CD4-positive, alpha-beta T cell treated with Interleukin-4 for 4 hours (primary cell): ENCODE results near the gene MAPK7.

ENCODE experiments used
- DNase-seq: peaks from one replicate; pipeline ENCODE4 v3.0.0-alpha.2; 2020

The MAPK7 gene

DNA sequence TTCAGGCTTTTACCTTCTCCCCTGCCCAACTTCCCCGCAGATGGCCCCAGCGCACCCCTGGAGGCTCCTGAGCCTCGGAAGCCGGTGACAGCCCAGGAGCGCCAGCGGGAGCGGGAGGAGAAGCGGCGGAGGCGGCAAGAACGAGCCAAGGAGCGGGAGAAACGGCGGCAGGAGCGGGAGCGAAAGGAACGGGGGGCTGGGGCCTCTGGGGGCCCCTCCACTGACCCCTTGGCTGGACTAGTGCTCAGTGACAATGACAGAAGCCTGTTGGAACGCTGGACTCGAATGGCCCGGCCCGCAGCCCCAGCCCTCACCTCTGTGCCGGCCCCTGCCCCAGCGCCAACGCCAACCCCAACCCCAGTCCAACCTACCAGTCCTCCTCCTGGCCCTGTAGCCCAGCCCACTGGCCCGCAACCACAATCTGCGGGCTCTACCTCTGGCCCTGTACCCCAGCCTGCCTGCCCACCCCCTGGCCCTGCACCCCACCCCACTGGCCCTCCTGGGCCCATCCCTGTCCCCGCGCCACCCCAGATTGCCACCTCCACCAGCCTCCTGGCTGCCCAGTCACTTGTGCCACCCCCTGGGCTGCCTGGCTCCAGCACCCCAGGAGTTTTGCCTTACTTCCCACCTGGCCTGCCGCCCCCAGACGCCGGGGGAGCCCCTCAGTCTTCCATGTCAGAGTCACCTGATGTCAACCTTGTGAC, 3.6 kb downstream of the MAPK7 start:
- DNase-seq, result no peak

DNA sequence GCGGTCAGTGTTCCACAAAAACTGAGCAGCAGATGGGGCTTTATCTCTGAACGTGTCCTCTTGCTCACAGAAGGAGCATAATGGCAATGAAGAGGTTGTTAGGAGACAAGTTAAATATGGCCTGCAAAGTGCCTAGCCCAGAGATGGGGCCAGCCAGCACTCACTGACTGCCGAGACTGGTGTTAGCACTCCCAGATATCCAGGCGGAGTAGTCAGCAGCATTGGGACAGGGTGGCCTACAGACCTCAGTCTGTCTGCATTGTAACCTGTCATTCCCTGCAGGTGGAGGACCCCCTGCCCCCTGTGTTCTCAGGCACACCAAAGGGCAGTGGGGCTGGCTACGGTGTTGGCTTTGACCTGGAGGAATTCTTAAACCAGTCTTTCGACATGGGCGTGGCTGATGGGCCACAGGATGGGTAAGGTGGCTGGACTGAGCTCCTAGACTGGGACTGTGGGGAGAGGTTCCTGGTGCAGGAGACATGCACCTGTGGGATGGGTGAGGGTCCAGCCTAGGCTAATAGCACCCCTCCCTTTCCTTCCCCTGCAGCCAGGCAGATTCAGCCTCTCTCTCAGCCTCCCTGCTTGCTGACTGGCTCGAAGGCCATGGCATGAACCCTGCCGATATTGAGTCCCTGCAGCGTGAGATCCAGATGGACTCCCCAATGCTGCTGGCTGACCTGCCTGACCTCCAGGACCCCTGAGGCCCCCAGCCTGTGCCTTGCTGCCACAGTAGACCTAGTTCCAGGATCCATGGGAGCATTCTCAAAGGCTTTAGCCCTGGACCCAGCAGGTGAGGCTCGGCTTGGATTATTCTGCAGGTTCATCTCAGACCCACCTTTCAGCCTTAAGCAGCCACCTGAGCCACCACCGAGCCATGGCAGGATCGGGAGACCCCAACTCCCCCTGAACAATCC, 4.5 kb downstream of the MAPK7 start:
- DNase-seq, result no peak

DNA sequence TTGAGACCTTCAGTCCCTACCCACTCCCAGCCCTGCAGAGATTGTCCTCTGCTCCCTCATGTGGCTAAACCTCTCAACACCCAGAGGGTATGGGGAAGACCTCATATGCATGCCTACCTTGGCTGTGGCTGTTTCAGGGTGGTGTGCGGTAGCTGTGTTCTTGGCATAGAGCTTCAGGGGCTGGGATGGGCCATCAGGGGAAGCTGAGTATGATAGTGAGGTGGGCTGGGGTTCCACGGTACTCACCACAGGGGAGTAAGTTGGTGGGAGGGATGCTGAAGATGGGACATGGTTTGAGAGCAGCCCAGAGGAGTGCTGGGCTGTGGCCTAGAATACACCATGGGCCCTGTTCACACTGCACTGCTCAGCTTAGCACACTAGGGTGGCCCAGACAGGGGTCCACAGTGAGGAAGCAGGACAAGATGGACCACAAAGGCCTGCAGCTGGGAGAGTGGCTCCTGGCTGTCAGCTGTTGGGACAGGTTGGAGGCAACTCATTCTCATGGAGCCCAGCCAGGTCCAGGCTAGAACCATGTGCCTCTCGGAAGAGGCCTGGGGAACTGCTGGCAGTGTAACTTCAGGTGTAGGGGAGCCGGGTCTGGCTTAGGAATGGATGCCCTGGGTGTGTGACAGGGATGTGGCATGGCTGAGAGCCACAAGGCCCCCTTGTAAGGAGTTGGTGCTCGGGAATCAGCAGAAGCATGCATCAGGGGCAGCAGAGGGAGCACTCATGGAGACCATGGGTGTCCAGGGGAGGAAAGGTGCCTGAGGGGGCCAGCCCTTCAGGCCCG, 5.6 kb downstream of the MAPK7 start:
- no peak for DNase-seq

DNA sequence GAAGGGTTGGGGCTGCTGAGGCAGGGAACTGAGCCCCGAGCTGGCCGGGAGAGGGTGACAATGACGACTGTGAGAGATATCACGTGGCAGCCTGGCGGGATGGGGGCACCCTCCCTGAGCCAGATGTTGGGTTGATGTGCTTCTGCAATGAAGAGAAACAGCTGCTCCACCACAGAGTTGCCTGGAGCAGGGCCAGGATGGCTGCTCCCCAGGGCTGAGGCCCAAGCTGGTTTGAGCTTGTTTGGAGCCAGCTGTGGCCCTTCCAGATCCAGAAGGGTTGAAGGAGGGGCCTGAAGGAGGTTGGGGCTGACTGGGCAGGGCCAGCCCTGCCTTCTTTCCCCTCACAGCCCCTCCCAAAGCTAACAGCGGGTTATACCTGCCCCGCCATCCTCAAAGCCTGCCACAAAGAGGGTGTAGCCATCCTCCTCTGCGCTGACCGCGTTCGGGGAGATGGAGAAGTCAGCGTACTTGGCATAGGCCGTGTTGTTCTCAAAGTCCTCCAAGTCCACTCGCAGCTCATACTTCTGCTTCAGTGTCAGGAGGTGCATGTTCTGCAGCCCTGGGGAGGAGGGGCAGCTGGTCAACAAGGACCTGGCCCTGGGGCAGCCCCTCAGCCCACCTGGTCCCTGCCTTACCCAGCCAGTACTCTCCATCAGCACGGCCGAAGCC, 6.6 kb downstream of the MAPK7 start:
- no peak for DNase-seq

DNA sequence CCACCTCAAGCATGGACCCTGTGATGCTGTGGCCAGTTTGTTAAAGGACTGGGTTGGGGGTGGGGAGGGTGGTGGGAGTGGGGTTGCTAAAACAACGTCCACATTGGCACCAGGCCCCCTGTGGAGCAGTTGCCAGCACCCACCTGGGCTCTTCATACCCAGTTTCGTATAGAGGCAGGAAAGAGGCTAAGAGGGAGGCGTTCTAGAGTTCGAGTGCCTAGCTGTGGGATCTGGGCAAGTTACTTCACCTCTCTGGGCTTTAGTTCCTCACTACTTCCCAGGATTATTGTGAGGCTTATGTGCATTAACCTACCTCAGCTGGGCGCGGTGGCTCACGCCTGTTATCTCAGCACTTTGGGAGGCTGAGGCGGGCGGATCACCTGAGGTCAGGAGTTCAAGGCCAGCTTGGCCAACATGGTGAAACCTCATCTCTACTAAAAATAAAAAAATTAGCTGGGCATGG, 7.3 kb downstream of the MAPK7 start:
- no peak for DNase-seq

DNA sequence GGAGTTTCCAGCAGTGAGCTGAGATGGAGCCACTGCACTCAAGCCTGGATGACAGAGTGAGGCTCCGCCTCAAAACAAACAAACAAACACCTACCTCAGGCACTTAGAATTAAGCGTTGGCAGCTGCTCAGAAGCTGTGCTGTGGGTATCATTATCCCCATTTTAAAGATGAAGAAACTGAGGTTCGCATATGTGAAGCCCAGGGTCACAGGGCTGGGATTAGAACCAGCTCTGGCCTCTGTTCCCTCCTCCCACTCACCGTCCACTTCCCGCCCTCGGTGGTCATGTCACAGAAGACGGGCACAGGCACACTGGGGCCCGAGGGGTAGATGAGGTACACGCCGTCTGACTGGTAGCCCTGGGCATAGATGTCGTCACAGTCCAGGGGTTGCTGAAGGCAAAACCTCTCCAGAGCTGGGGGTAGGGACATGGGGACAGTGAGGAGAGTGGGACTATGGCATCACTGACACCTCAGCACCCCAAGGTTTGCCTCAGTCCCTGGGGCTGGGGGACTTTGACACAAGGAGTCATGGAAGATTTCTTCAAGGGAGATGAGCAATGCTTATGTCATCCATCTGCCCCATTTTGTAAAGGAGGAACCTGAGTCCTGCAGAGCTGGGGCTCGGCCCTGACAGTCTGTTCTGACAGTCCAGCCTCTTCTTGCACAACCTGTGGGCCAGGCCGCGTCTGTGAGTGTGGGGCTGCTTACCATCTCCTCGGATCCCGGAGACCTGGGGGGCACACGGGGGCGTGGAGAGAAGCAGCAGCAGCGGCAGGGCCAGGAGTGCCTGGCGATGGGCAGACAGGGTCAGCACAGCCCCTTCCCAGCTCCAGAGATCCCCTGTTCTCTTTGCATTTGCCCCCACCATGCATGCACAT, 8.0 kb downstream of the MAPK7 start:
- no peak for DNase-seq

DNA sequence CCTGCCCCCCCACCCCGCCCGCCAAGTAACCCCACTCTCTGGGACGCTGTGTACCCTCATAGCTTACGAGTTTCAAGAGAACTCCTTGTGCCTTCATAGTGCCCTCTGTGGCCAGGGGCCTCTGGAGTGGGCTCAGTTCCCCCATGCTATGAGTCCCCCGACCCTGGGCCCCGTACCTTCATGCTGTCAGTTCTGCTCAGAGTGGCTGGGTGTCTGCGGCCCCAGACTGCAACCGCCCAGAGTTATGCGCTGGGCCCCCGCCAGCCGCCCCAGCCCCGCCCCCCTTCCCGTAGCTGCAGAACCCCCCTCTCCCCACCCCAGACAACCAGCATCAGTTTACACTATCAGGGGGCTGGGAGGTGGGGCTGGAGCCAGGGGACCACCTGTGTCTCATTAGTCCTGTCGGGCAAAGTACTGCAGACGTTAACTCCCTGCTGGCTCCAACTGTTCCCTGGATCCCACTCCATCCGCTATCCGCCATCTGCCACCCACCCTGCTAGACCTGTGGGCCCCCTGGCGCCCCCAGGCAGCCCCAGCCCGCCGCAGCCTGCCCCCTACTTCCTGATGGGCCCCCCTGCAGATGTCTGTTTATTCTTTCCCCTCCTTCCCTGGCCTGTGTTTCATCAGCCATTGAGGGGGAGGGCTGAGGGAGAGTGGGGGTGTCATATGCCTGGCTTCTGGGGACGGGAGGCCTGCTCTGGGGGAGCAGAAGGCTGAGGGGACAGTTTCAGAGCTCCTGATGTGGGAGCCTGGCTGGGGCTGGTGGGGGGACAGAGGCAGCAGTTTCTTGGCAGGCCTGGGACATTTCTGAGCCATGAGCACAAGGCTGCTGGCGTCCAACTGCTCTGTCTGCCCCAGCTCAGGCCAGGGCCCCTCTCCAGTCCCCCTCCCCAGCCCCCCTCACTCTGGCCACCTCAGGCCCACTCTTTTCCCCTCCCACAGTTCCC, 8.9 kb downstream of the MAPK7 start, which contains the start of gene MFAP4:
TSS of gene MFAP4 (minus strand) at position 217 of the 947 bp plus-strand sequence. CDS start at position 182, 35 bp downstream.
- no peak for DNase-seq

DNA sequence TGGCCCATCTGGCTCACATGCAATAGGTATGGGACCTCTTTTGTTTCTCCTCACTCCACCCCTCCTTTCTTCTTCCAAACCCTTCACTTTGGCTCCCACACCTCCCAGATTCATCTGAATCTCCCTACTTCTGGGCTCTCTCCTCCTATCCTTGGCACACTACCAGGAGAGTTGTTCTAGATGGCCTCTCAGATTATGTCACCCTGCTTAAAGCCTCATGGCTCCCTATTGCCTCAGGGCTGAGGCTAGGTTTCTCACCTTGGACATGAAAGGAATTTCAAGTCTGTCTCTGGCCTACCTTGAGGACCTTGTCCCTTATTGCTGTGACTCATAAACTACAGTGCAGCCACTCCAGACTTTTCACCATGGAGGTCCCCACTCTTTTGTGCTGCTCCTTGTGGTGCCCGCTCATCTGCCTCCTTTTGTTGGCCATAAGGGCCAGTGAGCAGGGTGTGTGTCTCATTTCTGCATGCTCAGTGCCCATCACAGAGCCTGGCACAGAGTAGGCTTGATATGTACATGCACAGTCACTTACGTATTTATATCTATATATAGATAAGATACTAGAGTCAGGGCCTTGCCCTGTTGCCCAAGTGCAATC, 9.7 kb downstream of the MAPK7 start:
- no peak for DNase-seq

DNA sequence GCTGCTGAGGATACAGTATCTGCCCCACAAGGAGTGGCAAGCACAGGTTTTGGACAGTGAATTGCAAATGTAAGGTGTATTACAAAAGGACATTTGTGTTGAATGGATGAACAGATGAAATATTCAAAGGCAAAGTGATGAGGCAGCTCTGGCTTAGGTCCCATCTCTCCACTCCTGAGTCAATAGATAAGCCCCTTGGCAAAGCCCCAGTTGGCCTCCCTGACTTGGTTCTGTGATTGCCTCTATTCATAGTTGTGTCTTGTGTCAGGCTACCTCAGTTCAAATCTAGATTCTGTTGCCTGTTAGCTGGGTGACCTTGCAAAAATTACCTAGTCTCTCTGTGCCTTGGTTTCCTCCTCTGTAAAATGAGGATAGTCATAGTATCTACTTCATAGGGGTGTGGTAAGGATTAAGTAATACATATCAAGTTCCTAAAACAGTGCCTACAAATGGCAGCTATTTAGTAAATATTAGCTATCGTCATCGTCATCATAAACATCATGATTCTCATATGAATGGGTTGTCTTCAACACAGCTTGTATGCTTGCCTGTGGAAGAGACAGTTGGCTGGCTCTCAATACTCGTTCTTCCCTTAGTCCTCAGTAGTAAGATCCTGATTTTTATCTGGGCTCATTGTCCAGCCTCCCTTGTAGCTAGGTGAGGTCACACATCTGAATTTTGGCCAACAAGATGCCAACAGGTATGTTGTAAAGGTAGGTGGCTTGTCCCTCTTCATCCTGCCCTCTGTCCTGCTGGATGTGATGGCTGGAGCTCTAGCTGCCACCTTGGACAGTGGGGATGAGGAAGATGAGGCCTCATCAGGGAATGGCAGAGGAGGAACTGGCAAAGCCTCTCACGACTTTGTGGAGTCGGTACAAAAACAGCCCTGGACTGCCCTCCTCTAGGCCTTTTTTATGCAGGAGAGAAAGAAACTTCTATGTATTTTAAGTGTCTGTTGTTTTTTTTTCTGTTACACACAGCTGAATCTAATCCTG, 10.8 kb downstream of the MAPK7 start:
- no peak for DNase-seq

DNA sequence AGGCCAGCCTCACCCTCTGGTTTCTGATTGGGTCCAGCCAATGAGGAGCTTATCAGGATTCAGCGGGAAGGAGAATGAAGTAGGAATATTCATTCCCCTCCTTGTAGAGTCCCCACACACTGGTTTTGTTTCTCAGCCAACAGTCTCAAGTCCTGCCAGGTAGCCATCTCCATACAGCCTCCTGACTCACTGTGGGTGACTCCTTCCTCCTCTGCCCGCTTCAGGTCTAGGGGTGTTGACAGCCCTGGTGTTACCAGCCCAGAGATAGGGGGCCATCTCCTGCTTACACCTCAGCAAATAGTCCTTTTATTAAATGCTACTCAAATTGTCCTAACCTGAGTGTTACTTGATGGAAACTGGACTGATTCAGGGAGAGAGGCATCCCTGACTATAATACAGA, 12.7 kb downstream of the MAPK7 start:
- no peak for DNase-seq

DNA sequence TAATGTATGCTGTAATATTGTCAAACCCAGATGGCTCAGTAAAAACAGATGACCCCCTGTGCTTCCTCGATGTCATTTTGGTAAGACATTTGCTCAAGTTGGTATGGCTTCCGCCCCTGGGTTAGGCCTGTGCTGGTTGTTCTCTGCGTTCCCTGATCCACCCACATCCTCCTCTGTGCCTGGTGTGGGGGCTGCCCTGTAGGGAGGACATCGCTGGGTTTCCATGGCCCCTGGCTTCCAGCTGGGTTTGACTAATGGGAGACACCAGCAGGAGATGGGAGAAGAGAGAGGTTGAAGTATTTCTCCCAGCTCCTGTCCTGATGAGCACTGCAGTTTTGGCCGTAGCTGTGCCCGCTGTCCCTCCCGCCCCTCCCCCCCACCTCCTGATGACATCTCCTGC, 13.1 kb downstream of the MAPK7 start:
- DNase-seq, result no peak

DNA sequence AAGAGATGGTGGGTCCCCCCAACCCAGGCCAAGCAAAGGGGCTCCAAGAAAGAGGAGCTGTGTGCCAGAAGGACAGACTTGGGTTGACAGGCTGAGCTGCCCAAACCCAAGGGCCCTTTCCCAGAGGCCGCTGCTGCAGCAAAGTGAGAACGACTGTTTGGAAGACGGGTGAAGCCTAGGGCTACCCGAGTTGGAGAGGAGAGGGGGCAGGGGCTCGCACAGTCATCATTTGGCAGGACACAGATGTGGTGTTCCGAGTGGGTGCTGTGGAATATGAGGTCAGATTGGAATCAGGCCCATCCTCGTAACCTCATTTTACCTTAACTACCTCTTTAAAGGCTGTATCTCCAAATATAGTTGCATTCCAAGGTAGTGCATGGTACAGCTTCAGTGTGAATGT, 14.0 kb downstream of the MAPK7 start:
- DNase-seq, result no peak

DNA sequence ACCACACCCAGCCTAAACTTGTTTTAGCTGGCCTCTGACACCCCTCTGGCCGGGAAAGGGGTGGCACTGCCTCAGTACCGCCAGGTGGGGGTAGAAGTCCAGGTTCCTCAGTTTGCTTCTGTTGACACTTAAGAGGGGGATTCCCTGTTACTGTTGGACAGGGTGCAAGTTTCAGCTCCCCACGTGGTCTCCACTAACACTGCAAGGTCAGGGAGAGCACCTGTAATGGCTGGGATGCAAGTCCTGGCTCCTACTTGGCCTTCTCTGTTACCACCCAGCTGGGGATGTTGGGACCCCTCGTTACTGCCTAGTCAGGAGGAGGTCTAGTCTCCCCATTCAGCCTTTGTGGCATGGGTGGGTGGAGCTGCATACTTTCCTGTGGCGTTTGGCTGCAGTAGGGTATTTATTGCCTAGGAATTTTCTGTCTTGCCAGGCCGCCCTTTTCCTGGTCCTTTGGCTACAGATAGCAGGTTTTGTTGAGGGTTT, 19.3 kb downstream of the MAPK7 start:
- no peak for DNase-seq

DNA sequence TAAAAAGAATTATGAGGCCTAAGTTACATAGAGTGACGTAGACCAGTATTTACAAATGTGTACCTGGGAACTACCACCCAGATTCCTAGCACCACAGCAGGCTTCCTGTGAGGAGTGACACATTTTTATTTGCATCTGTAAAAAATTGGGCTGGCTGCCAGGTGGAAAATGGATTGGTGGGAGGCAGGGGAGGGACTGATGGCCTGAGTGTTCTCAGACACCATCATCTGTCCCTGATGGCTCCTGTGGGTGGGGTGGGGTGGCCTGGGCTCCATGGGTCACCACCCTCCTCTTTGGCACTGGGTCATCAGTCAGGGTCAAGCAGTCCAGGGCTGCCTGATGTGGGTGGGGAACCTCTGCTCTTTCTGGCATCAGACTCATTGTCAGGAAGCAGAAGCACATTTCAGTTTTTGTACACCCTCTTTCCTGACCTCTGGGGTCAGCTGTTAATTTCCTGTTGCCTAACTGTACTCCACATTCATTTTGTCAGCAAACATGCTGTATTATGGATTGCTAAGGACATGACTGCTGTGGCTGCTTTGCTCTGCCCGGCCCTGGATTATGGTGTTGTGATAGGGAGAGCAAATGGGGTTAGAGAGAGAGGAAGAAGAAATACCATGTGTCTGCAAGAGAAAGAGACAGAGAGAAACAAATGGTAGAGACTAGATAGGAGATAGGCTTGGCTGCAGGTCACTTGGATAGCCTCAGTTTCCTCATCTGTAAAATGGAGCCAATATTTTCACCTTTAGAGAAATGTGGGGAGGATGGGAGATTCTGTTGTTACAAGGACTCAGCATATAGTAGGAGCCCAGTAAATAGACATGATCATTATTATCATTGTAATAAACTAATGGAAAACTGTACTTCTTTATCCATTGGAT, 20.2 kb downstream of the MAPK7 start:
- no peak for DNase-seq

DNA sequence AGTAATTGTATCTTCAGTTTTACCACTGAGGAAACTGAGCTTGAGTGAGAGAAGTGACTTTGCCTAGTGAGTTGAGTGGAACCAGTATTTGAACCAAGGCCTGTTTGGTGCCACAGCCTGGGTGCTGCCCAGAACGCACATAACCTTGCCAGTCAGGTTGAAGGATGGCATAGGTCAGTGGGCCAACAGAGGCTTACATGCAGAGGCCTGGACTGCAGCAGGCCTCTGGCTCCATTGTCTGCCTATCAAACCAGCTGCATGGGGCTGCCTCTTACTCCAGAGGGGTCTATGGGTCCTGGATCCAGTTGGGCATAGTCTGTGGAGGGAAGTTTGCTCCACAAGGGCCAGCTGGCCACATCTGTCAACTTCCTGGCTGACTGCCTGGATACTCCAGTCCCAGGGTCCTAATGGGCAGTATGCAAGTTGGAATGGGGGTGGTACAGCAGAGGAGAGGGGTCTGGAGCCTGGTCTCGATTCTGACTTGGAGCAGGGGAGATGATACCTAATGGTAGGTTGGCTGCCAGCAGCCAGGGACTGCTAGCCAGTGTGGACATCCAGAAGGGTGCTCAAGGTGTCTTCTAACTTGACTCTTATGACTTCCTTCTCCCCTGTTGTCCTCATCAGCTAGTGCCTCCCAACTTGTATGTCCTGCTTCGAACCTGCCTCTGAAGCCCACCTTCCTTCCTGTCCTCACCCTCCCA, 21.6 kb downstream of the MAPK7 start:
- DNase-seq, result no peak

DNA sequence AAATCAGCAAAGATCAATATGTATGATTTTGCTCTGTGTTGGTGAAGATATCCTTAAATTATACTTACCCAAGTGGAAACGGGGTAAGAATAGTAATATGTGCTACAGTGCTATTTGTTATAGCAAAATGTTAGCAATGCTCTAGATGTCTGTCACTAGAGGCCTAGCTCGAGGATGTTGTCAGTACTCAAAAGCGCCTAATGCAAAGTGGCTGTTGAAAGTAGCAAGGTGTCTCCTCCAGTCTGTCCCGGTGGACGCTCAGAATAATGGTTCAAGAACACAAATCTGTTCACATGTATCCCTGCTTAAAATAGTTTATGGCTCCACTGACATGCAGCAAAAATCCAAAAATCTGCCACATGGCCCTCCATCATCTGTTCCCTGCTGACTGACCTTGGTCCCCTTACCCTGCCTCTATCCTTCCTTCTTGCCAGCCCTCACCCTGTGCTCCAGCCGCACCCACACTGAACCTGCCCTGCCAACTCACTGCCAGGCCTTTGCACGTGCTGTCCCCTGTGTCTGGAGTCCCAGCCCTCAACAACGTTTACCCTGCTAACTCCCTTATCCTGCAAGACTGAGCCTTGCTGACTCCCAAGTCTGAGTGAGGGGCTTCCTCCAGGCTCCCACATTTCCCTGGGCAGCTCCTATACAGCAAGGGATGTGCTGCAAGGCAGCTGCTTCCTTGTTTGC, 23.2 kb downstream of the MAPK7 start:
- no peak for DNase-seq
